ENCODE results near the gene AGBL4.
"Not testable (repeated sequence)": the region's sequence is repeated elsewhere in the genome, so short reads cannot be mapped to it uniquely, and the experiment has no call there.

AGBL4 gene

GRCh38 chr1:49026230-49026811, 997.4 kb downstream of the AGBL4 start:
- no peak for DNase-seq (ENCODE audit: low spot score)

- DNase-seq (ENCODE audit: low spot score): no peak
Observed at GRCh38 chr1:49016030-49016977, 1007.5 kb downstream of the AGBL4 start.

GRCh38 chr1:49013079-49013478, 1010.7 kb downstream of the AGBL4 start:
- DNase-seq (ENCODE audit: low spot score): no peak

- not testable (repeated sequence) for DNase-seq (ENCODE audit: low spot score)
Observed at GRCh38 chr1:49002981-49003380, 1020.8 kb downstream of the AGBL4 start.

- DNase-seq (ENCODE audit: low spot score): no peak
Observed at GRCh38 chr1:48999321-48999720, 1024.4 kb downstream of the AGBL4 start.

GRCh38 chr1:48996311-48996710, 1027.4 kb downstream of the AGBL4 start:
- DNase-seq (ENCODE audit: low spot score): no peak

GRCh38 chr1:48988633-48989197, 1035.0 kb downstream of the AGBL4 start:
- no peak for DNase-seq (ENCODE audit: low spot score)

GRCh38 chr1:48979940-48980339, 1043.8 kb downstream of the AGBL4 start:
- no peak for DNase-seq (ENCODE audit: low spot score)

- DNase-seq (ENCODE audit: low spot score): no peak
Observed at GRCh38 chr1:48978413-48978812, 1045.3 kb downstream of the AGBL4 start.

GRCh38 chr1:48977273-48977672, 1046.5 kb downstream of the AGBL4 start:
- no peak for DNase-seq (ENCODE audit: low spot score)

GRCh38 chr1:48969971-48970370, 1053.8 kb downstream of the AGBL4 start:
- no peak for DNase-seq (ENCODE audit: low spot score)

- no peak for DNase-seq (ENCODE audit: low spot score)
Observed at GRCh38 chr1:48967318-48967717, 1056.4 kb downstream of the AGBL4 start.

GRCh38 chr1:48966583-48966982, 1057.2 kb downstream of the AGBL4 start:
- DNase-seq (ENCODE audit: low spot score): no peak

GRCh38 chr1:48960320-48960719, 1063.4 kb downstream of the AGBL4 start:
- no peak for DNase-seq (ENCODE audit: low spot score)

- DNase-seq (ENCODE audit: low spot score): no peak
Observed at GRCh38 chr1:48955774-48956173, 1068.0 kb downstream of the AGBL4 start.

GRCh38 chr1:48953617-48954016, 1070.1 kb downstream of the AGBL4 start:
- DNase-seq (ENCODE audit: low spot score): no peak

- DNase-seq (ENCODE audit: low spot score): no peak
Observed at GRCh38 chr1:48948562-48948961, 1075.2 kb downstream of the AGBL4 start.

GRCh38 chr1:48947761-48948537, 1075.8 kb downstream of the AGBL4 start:
- no peak for DNase-seq (ENCODE audit: low spot score)

GRCh38 chr1:48946070-48946469, 1077.7 kb downstream of the AGBL4 start:
- no peak for DNase-seq (ENCODE audit: low spot score)

GRCh38 chr1:48944811-48945210, 1078.9 kb downstream of the AGBL4 start:
- DNase-seq (ENCODE audit: low spot score): no peak

GRCh38 chr1:48943826-48944225, 1079.9 kb downstream of the AGBL4 start:
- no peak for DNase-seq (ENCODE audit: low spot score)

GRCh38 chr1:48943393-48943792, 1080.4 kb downstream of the AGBL4 start:
- DNase-seq (ENCODE audit: low spot score): no peak

Data from hepatic stellate cell (primary cell).